Small intestine (tissue), 7 donors: ENCODE measurements around the gene ZNF777. TPM values are rescaled to one million over a fixed set of nuclear protein-coding genes. Genes with fewer than 3 reads are reported as not detected.
"Not testable (repeated sequence)": the region's sequence is repeated elsewhere in the genome, so short reads cannot be mapped to it uniquely, and the experiment has no call there.

Experiments used
- DNase-seq, 2 donors: peaks; one replicate each; pipeline versions ENCODE4 v3.0.0 to v3.0.0-alpha.2; 2013
- FAIRE-seq: peaks from 2 replicates; lab custom pipeline; 2012; peaks lifted over from hg19 to GRCh38; lab: Jason Lieb, UNC
- H3K27ac ChIP-seq, 3 donors: one replicate each; pipeline ENCODE4 v1.5.1; 2013; ENCODE audit warnings: low read length in 2 of 3, mild to moderate bottlenecking in 2 of 3, control low read depth in 1 of 3, inconsistent platforms in 1 of 3, low read depth in 1 of 3, moderate library complexity in 1 of 3
- H3K27me3 ChIP-seq, 3 donors: one replicate each; pipeline ENCODE4 v1.6.1; 2013; ENCODE audit warnings: low read length in 3 of 3, inconsistent platforms in 1 of 3; ENCODE audit not compliant: control insufficient read depth in 3 of 3, insufficient read depth in 3 of 3
- H3K36me3 ChIP-seq, 3 donors: one replicate each; pipeline ENCODE4 v1.6.1; 2013; ENCODE audit warnings: low read length in 3 of 3, inconsistent platforms in 1 of 3, low read depth in 1 of 3, mild to moderate bottlenecking in 1 of 3, moderate library complexity in 1 of 3; ENCODE audit not compliant: control insufficient read depth in 3 of 3, insufficient read depth in 2 of 3
- H3K4me1 ChIP-seq, 3 donors: one replicate each; pipeline ENCODE4 v1.6.1; 2013; ENCODE audit warnings: low read length in 2 of 3, inconsistent platforms in 1 of 3, low read depth in 1 of 3, mild to moderate bottlenecking in 1 of 3, moderate library complexity in 1 of 3; ENCODE audit not compliant: control insufficient read depth in 3 of 3, insufficient read depth in 2 of 3
- H3K4me3 ChIP-seq, 3 donors: one replicate each; pipeline ENCODE4 v1.5.1; 2013; ENCODE audit warnings: low read length in 3 of 3, control low read depth in 1 of 3, inconsistent platforms in 1 of 3, low read depth in 1 of 3, mild to moderate bottlenecking in 1 of 3, moderate library complexity in 1 of 3
- H3K9me3 ChIP-seq, 2 donors: one replicate each; pipeline ENCODE4 v1.6.1; 2013; ENCODE audit warnings: low read depth in 1 of 2, low read length in 1 of 2; ENCODE audit not compliant: control insufficient read depth in 2 of 2, insufficient read depth in 1 of 2
- WGBS, 3 donors: extraction: QIAGEN DNeasy Blood & Tissue Kit; methylation state at CpG; one replicate each; pipeline ENCODE4 v1.1.7; 2013; 5-methylcytosine and 5-hydroxymethylcytosine counted together
- polyA plus RNA-seq, 4 donors: library from polyadenylated mRNA; stranded (reverse) in 3 of 4; unstranded in 1 of 4; fragments of 200-250 nt in 3 of 4; fragments of 120-200 nt in 1 of 4; gene quantifications; one replicate each; pipeline versions ENCODE4 v1.2.1 to v1.2.3, GENCODE V29; 2013
- donor health status: healthy with polysubstance abuse.
- donor health status: control.
- donor health status: control.
- donor health status: Bipolar disorder and iron deficiency.
- donor health status: healthy.

Gene ZNF777
- polyA plus RNA-seq, 4 donors: 3.0 to 10.4 (median 6.8) TPM

- Histone ChIP-seq H3K9me3 (no peaks in the 10 kb centered on the region), H3K4me1 (peaks cover 0 to 6% (median 0%) of the 10 kb centered on the region in 3 donors), H3K27me3 (no peaks in the 10 kb centered on the region), H3K4me3 (peak within 1 kb of the TSS; percentile 71 to 94 (median 79)), H3K27ac (peak within 1 kb of the TSS; percentile 71 to 87 (median 78)), H3K36me3 (peaks cover 5 to 15% (median 11%) of the 10 kb centered on the region in 3 donors)
- 0% methylated on average over 47 to 109 of the region's 109 CpGs for WGBS, 3 donors
- no peak for FAIRE-seq
- peak; percentile 83 to 93 for DNase-seq
Observed at GRCh38 chr7:149497467-149498261, 36.8 kb upstream of the ZNF777 start, which contains the start of gene ZNF746. TSS of gene ZNF746 (minus strand) at chr7:149497809. CDS start at chr7:149497536, 273 bp downstream.

- DNase-seq (peak; percentile 23 to 70), FAIRE-seq (no peak)
- Histone ChIP-seq H3K4me3 (peak overlapping the region; percentile 71 to 94 (median 79)), H3K27me3 (no peaks in the 10 kb centered on the region), H3K36me3 (peaks cover 8 to 19% (median 13%) of the 10 kb centered on the region in 3 donors), H3K27ac (peak overlapping the region; percentile 71 to 87 (median 78)), H3K9me3 (no peaks in the 10 kb centered on the region), H3K4me1 (peaks cover 0 to 6% (median 0%) of the 10 kb centered on the region in 3 donors)
- 2 to 5% (median 3%) methylated on average over 35 to 51 of the region's 51 CpGs for WGBS, 3 donors
Observed at GRCh38 chr7:149496642-149497391, 36.0 kb upstream of the ZNF777 start.

GRCh38 chr7:149495785-149496641, 35.2 kb upstream of the ZNF777 start:
- H3K27me3 ChIP-seq: no peaks in the 10 kb centered on the region
- DNase-seq (peak; percentile 8 to 49), FAIRE-seq (no peak)
- 51 to 62% (median 57%) methylated on average over 10 to 12 of the region's 13 CpGs for WGBS, 3 donors
- H3K4me1 ChIP-seq: peaks cover 0 to 6% (median 0%) of the 10 kb centered on the region in 3 donors
- H3K36me3 ChIP-seq: peaks cover 10 to 26% (median 13%) of the 10 kb centered on the region in 3 donors
- H3K27ac ChIP-seq: peak overlapping the region in 1 of 3 donors; percentile 26
- peak overlapping the region in 2 of 3 donors; percentile 71 to 94 for H3K4me3 ChIP-seq
- H3K9me3 ChIP-seq: no peaks in the 10 kb centered on the region

GRCh38 chr7:149494738-149495368, 34.0 kb upstream of the ZNF777 start:
- H3K4me3 ChIP-seq: no peak overlapping the region
- no peak overlapping the region for H3K27ac ChIP-seq
- 80 to 84% (median 82%) methylated on average over 6 of the region's 6 CpGs for WGBS, 3 donors

GRCh38 chr7:149493975-149494374, 33.1 kb upstream of the ZNF777 start:
- FAIRE-seq, H3K4me1 ChIP-seq, DNase-seq, H3K27me3 ChIP-seq, H3K27ac ChIP-seq, H3K9me3 ChIP-seq, H3K4me3 ChIP-seq: not testable (repeated sequence)
- H3K36me3 ChIP-seq: peaks cover 15 to 44% (median 19%) of the 10 kb centered on the region in 3 donors
- WGBS, 3 donors: 89 to 93% (median 92%) methylated on average over 15 to 19 of the region's 20 CpGs

More at GRCh38 chr7:149494738-149495368, 34.0 kb upstream of the ZNF777 start:
- Histone ChIP-seq H3K27me3 (no peaks in the 10 kb centered on the region), H3K4me1 (peaks cover 0 to 6% (median 0%) of the 10 kb centered on the region in 3 donors), H3K9me3 (no peaks in the 10 kb centered on the region), H3K36me3 (peaks cover 13 to 38% (median 19%) of the 10 kb centered on the region in 3 donors)
- DNase-seq (no peak), FAIRE-seq (no peak)

GRCh38 chr7:149493366-149493765, 32.5 kb upstream of the ZNF777 start:
- Histone ChIP-seq H3K27ac (no peak overlapping the region), H3K27me3 (no peaks in the 10 kb centered on the region), H3K9me3 (no peaks in the 10 kb centered on the region), H3K4me1 (peaks cover 0 to 6% (median 0%) of the 10 kb centered on the region in 3 donors), H3K4me3 (no peak overlapping the region), H3K36me3 (peaks cover 15 to 47% (median 19%) of the 10 kb centered on the region in 3 donors)
- FAIRE-seq (no peak), DNase-seq (no peak)
- WGBS, 3 donors: 97 to 98% (median 98%) methylated on average over 9 of the region's 9 CpGs

- WGBS, 3 donors: 84 to 92% (median 90%) methylated on average over 15 of the region's 15 CpGs
- no peak for DNase-seq
- FAIRE-seq: no peak
- H3K27me3 ChIP-seq: no peaks in the 10 kb centered on the region
- no peaks in the 10 kb centered on the region for H3K9me3 ChIP-seq
- H3K4me3 ChIP-seq: no peak overlapping the region
- H3K27ac ChIP-seq: no peak overlapping the region
- H3K4me1 ChIP-seq: no peaks in the 10 kb centered on the region
- H3K36me3 ChIP-seq: peaks cover 17 to 53% (median 24%) of the 10 kb centered on the region in 3 donors
Observed at GRCh38 chr7:149490083-149490760, 29.4 kb upstream of the ZNF777 start.
